Omental fat pad (tissue), 4 donors: ENCODE data around the gene PRKCA. TPM values are rescaled to one million over a fixed set of nuclear protein-coding genes. Genes with fewer than 3 reads are reported as not detected.
"Not testable (repeated sequence)": the region's sequence is repeated elsewhere in the genome, so short reads cannot be mapped to it uniquely, and the experiment has no call there.

ENCODE experiments used
- ATAC-seq: fragments of 150-250 bp; one replicate; pipeline ENCODE4 v1.9.1; 2016; ENCODE audit warnings: mild to moderate bottlenecking, moderate library complexity; ENCODE audit not compliant: low FRiP score
- DNase-seq: peaks from one replicate; pipeline ENCODE4 v3.0.0-alpha.2; 2019; ENCODE audit warnings: low spot score
- CTCF ChIP-seq, 3 donors: fragments of 450-650 bp; IDR thresholded peaks; one replicate each; pipeline ENCODE4 v1.5.1; 2016 to 2017; ENCODE audit warnings: antibody characterized with exemption in 3 of 3, mild to moderate bottlenecking in 3 of 3, moderate library complexity in 2 of 3
- total RNA-seq, 4 donors: library from RNA; depleted of rRNA; stranded (reverse); fragments of >200 nt; gene quantifications; one replicate each; pipeline ENCODE4 v1.1.0, GENCODE V29; 2016

The PRKCA gene
- total RNA-seq, 4 donors from 2014 or later, result 6.7 to 14.3 (median 10.3) TPM

GRCh38 chr17:66483906-66484305 is 181.5 kb downstream of the PRKCA start:
- no peak for ATAC-seq
- TF ChIP-seq CTCF (IDR thresholded peaks at IDR 0.05), result no peak

GRCh38 chr17:66485309-66485947 is 183.0 kb downstream of the PRKCA start:
- DNase-seq (no peak), ATAC-seq (no peak)
- no peak for TF ChIP-seq CTCF (IDR thresholded peaks at IDR 0.05)

More at GRCh38 chr17:66483906-66484305, 181.5 kb downstream of the PRKCA start:
- no peak for DNase-seq

GRCh38 chr17:66487121-66487520 is 184.7 kb downstream of the PRKCA start:
- DNase-seq, result no peak
- TF ChIP-seq CTCF (IDR thresholded peaks at IDR 0.05), result no peak
- ATAC-seq, result no peak

DNA sequence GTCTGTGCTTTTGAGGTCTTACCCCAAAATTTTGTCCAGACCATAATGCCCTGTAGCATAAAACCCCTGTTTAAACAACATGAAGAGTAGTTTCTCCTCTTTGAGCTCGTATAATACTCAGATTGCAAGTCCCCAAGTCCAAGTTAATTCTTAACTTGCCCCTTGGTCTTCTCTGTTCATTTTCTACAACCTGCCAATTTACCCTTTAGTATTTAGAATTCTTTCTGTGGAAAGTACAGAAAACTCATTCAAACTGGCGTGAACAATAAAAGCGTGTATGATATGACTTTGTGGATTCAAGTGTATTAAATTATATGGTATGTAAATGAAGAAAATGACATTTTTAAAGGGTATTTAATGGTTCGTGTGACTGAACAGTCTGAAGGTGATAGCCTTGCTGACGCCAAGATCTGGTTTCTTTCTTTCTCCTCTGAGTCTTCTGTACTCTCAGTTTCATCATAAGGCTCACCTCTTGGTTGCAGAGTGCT is 185.6 kb downstream of the PRKCA start:
- DNase-seq (no peak), ATAC-seq (no peak)
- TF ChIP-seq CTCF (IDR thresholded peaks at IDR 0.05), result no peak

GRCh38 chr17:66488864-66489263 is 186.5 kb downstream of the PRKCA start:
- DNase-seq (no peak), ATAC-seq (no peak)
- no peak for TF ChIP-seq CTCF (IDR thresholded peaks at IDR 0.05)

GRCh38 chr17:66489576-66489975 is 187.2 kb downstream of the PRKCA start:
- ATAC-seq, DNase-seq: not testable (repeated sequence)

GRCh38 chr17:66491213-66491612 is 188.8 kb downstream of the PRKCA start:
- ATAC-seq (no peak), DNase-seq (no peak)
- no peak for TF ChIP-seq CTCF (IDR thresholded peaks at IDR 0.05)
